ENCODE data around the gene CCDC146. TPM values are rescaled to one million over a fixed set of nuclear protein-coding genes. Genes with fewer than 3 reads are reported as not detected.

Gene CCDC146
- polyA plus RNA-seq, 1 donor from 2014 or later: 13.0 TPM

DNA sequence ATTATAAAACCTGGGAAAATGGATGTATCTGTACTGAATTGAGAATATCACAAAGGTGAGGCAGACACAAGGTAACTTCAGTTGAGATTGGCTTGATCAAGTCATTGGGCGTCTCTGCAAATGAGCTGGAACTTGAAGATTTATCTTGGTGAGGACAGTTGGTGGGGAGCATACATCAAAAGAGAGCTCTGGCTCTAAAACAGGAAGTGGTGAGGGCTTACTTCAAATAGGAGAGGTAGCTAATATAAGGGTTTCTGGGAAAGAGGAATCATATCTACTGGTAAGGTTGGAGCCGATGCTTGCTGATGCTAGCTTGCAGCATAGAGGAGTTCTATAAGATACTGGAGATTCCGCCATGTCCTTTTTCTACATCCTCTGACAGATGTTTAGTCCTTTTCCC is 117.1 kb downstream of the CCDC146 start:
- Histone ChIP-seq H3K79me2 (replicated peaks; ENCODE audit: insufficient read depth, low read length) (no peaks in the 10 kb centered on the region), H4K20me1 (ENCODE audit: insufficient read depth) (no peaks in the 10 kb centered on the region), H3K9ac (ENCODE audit: low read length) (no peak overlapping the region), H3K4me3 (ENCODE audit: low read length) (no peak overlapping the region), H3K9me2 (ENCODE audit: insufficient read depth, low read length) (no peaks in the 10 kb centered on the region), H3K27me3 (ENCODE audit: insufficient read depth, low read depth, low read length) (no peaks in the 10 kb centered on the region), H3K36me3 (ENCODE audit: insufficient read depth, low read length) (no peaks in the 10 kb centered on the region), H3K27ac (ENCODE audit: low read length) (no peak overlapping the region), H3K9me3 (ENCODE audit: low read length) (no peaks in the 10 kb centered on the region), H2AFZ (ENCODE audit: low read depth, low read length) (no peak overlapping the region), H3K4me2 (ENCODE audit: low read length) (no peak overlapping the region), H3F3A (ENCODE audit: insufficient read depth, low read length, poor library complexity, severe bottlenecking) (no peaks in the 10 kb centered on the region)
- TF ChIP-seq POLR2AphosphoS5 (IDR thresholded peaks at IDR 0.05): no peak

DNA sequence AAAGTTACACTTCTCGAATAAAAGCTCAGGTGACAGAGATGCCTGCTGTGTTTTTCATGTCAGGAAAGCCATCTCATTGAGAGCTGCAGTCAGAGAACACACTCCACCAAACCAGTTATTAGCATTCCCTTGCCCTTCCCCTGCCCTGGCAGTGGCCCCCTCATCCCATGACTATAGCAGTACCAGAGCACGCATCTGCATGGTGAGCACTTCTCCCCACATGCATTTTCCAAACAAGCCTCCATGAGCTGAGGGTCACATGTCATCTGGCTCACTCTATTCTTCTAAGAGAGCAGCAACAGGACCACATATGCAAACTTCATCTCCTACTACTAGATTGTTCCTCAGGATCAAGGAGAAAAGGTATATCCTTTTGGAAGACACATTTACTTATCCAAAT is 119.7 kb downstream of the CCDC146 start:
- no peak overlapping the region for H3K4me2 ChIP-seq (ENCODE audit: low read length)

DNA sequence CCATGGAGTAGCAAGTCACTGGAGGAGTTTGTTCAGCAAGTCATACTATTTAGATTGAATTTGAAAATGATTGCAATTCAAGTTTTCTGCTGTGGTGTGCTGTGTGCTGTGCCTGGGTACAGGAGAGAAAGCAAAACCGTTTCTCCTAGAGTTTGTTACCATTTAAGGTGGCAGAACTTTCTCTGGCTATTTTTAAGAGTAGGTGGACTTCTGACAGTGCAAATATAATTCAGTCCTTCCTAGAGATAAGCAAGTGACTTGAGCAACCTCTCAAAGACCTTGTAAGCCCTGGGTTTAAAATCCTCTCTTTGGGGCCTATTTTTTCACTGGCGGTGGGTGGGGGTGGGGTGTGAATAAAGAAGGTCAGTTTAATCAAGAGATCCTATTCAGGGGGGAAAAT is 120.1 kb downstream of the CCDC146 start:
- no peaks in the 10 kb centered on the region for H3K9me3 ChIP-seq (ENCODE audit: low read length)
- H3K4me2 ChIP-seq (ENCODE audit: low read length): no peak overlapping the region

More for the DNA sequence above, 119.7 kb downstream of the CCDC146 start:
- Histone ChIP-seq H3K79me2 (replicated peaks; ENCODE audit: insufficient read depth, low read length) (no peaks in the 10 kb centered on the region), H3K27me3 (ENCODE audit: insufficient read depth, low read depth, low read length) (no peaks in the 10 kb centered on the region), H3K9me2 (ENCODE audit: insufficient read depth, low read length) (no peaks in the 10 kb centered on the region), H3K27ac (ENCODE audit: low read length) (no peak overlapping the region), H3K36me3 (ENCODE audit: insufficient read depth, low read length) (no peaks in the 10 kb centered on the region), H3F3A (ENCODE audit: insufficient read depth, low read length, poor library complexity, severe bottlenecking) (no peaks in the 10 kb centered on the region), H3K4me3 (ENCODE audit: low read length) (no peak overlapping the region), H2AFZ (ENCODE audit: low read depth, low read length) (no peak overlapping the region), H4K20me1 (ENCODE audit: insufficient read depth) (no peaks in the 10 kb centered on the region), H3K9me3 (ENCODE audit: low read length) (no peaks in the 10 kb centered on the region), H3K9ac (ENCODE audit: low read length) (no peak overlapping the region)
- TF ChIP-seq, protein P1, sequence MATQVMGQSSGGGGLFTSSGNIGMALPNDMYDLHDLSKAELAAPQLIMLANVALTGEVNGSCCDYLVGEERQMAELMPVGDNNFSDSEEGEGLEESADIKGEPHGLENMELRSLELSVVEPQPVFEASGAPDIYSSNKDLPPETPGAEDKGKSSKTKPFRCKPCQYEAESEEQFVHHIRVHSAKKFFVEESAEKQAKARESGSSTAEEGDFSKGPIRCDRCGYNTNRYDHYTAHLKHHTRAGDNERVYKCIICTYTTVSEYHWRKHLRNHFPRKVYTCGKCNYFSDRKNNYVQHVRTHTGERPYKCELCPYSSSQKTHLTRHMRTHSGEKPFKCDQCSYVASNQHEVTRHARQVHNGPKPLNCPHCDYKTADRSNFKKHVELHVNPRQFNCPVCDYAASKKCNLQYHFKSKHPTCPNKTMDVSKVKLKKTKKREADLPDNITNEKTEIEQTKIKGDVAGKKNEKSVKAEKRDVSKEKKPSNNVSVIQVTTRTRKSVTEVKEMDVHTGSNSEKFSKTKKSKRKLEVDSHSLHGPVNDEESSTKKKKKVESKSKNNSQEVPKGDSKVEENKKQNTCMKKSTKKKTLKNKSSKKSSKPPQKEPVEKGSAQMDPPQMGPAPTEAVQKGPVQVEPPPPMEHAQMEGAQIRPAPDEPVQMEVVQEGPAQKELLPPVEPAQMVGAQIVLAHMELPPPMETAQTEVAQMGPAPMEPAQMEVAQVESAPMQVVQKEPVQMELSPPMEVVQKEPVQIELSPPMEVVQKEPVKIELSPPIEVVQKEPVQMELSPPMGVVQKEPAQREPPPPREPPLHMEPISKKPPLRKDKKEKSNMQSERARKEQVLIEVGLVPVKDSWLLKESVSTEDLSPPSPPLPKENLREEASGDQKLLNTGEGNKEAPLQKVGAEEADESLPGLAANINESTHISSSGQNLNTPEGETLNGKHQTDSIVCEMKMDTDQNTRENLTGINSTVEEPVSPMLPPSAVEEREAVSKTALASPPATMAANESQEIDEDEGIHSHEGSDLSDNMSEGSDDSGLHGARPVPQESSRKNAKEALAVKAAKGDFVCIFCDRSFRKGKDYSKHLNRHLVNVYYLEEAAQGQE (IDR thresholded peaks at IDR 0.05; ENCODE audit: borderline replicate concordance): no peak
- TF ChIP-seq RAD21 (conservative IDR thresholded peaks at IDR 0.05) (no peak), EP300 (conservative IDR thresholded peaks at IDR 0.05; ENCODE audit: poor library complexity, severe bottlenecking) (no peak)

More for the DNA sequence above, 120.1 kb downstream of the CCDC146 start:
- Histone ChIP-seq H3K79me2 (replicated peaks; ENCODE audit: insufficient read depth, low read length) (no peaks in the 10 kb centered on the region), H3K36me3 (ENCODE audit: insufficient read depth, low read length) (no peaks in the 10 kb centered on the region), H3K9ac (ENCODE audit: low read length) (no peak overlapping the region), H3K27ac (ENCODE audit: low read length) (no peak overlapping the region), H3K9me2 (ENCODE audit: insufficient read depth, low read length) (no peaks in the 10 kb centered on the region), H3K4me3 (ENCODE audit: low read length) (no peak overlapping the region), H3K27me3 (ENCODE audit: insufficient read depth, low read depth, low read length) (no peaks in the 10 kb centered on the region), H3F3A (ENCODE audit: insufficient read depth, low read length, poor library complexity, severe bottlenecking) (no peaks in the 10 kb centered on the region), H4K20me1 (ENCODE audit: insufficient read depth) (no peaks in the 10 kb centered on the region), H2AFZ (ENCODE audit: low read depth, low read length) (no peak overlapping the region)
- TF ChIP-seq TAF1 (IDR thresholded peaks at IDR 0.05; ENCODE audit: low read depth) (no peak), EP300 (conservative IDR thresholded peaks at IDR 0.05; ENCODE audit: poor library complexity, severe bottlenecking) (no peak), EZH2 (IDR thresholded peaks at IDR 0.05; ENCODE audit: borderline replicate concordance, insufficient read depth, low read length, poor library complexity, severe bottlenecking) (no peak), RAD21 (conservative IDR thresholded peaks at IDR 0.05) (no peak), SMC3 (conservative IDR thresholded peaks at IDR 0.05; ENCODE audit: poor library complexity) (no peak), MXI1 (conservative IDR thresholded peaks at IDR 0.05; ENCODE audit: poor library complexity, severe bottlenecking) (no peak), POLR2AphosphoS5 (IDR thresholded peaks at IDR 0.05) (no peak)
- TF ChIP-seq, protein P2, sequence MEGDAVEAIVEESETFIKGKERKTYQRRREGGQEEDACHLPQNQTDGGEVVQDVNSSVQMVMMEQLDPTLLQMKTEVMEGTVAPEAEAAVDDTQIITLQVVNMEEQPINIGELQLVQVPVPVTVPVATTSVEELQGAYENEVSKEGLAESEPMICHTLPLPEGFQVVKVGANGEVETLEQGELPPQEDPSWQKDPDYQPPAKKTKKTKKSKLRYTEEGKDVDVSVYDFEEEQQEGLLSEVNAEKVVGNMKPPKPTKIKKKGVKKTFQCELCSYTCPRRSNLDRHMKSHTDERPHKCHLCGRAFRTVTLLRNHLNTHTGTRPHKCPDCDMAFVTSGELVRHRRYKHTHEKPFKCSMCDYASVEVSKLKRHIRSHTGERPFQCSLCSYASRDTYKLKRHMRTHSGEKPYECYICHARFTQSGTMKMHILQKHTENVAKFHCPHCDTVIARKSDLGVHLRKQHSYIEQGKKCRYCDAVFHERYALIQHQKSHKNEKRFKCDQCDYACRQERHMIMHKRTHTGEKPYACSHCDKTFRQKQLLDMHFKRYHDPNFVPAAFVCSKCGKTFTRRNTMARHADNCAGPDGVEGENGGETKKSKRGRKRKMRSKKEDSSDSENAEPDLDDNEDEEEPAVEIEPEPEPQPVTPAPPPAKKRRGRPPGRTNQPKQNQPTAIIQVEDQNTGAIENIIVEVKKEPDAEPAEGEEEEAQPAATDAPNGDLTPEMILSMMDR (IDR thresholded peaks at IDR 0.05; ENCODE audit: poor library complexity, severe bottlenecking): no peak
- TF ChIP-seq, protein P1 (IDR thresholded peaks at IDR 0.05; ENCODE audit: borderline replicate concordance): no peak

Data from neural cell (in vitro differentiated cells).